ENCODE results near the gene OSBPL6.

The OSBPL6 gene

GRCh38 chr2:178242552-178242883, 48.2 kb downstream of the OSBPL6 start:
- DNase-seq, result no peak

GRCh38 chr2:178243961-178244360, 49.6 kb downstream of the OSBPL6 start:
- DNase-seq, result no peak

GRCh38 chr2:178244777-178245176, 50.5 kb downstream of the OSBPL6 start:
- no peak for DNase-seq

GRCh38 chr2:178246696-178247095, 52.4 kb downstream of the OSBPL6 start:
- no peak for DNase-seq

GRCh38 chr2:178247250-178247649, 52.9 kb downstream of the OSBPL6 start:
- DNase-seq, result no peak

- no peak for DNase-seq
Observed at GRCh38 chr2:178250429-178250828, 56.1 kb downstream of the OSBPL6 start.

GRCh38 chr2:178251151-178251955, 57.0 kb downstream of the OSBPL6 start:
- DNase-seq, result no peak

- DNase-seq, result no peak
Observed at GRCh38 chr2:178256382-178257042, 62.2 kb downstream of the OSBPL6 start.

- DNase-seq, result no peak
Observed at GRCh38 chr2:178257127-178257526, 62.8 kb downstream of the OSBPL6 start.

- no peak for DNase-seq
Observed at GRCh38 chr2:178258916-178259315, 64.6 kb downstream of the OSBPL6 start.

GRCh38 chr2:178263159-178263860, 69.0 kb downstream of the OSBPL6 start:
- DNase-seq, result no peak

GRCh38 chr2:178264211-178264610, 69.9 kb downstream of the OSBPL6 start:
- DNase-seq, result no peak

- no peak for DNase-seq
Observed at GRCh38 chr2:178265851-178266250, 71.5 kb downstream of the OSBPL6 start.

- no peak for DNase-seq
Observed at GRCh38 chr2:178266445-178266844, 72.1 kb downstream of the OSBPL6 start.

GRCh38 chr2:178267660-178268059, 73.3 kb downstream of the OSBPL6 start:
- DNase-seq, result no peak

- DNase-seq, result no peak
Observed at GRCh38 chr2:178268435-178268834, 74.1 kb downstream of the OSBPL6 start.

- no peak for DNase-seq
Observed at GRCh38 chr2:178269438-178270224, 75.3 kb downstream of the OSBPL6 start.

- DNase-seq, result no peak
Observed at GRCh38 chr2:178270338-178270737, 76.0 kb downstream of the OSBPL6 start.

- no peak for DNase-seq
Observed at GRCh38 chr2:178271094-178271493, 76.8 kb downstream of the OSBPL6 start.

- no peak for DNase-seq
Observed at GRCh38 chr2:178271629-178272333, 77.5 kb downstream of the OSBPL6 start.

- DNase-seq, result no peak
Observed at GRCh38 chr2:178273787-178274360, 79.6 kb downstream of the OSBPL6 start.

GRCh38 chr2:178275600-178275999, 81.3 kb downstream of the OSBPL6 start:
- no peak for DNase-seq

All from stimulated activated CD4-positive, alpha-beta T cell treated with anti-CD3 and anti-CD28 coated beads, Interleukin-4, amount 100 ng/mL, for 1 hour (primary cell).